Mesodermal cell (in vitro differentiated cells): Measurements from ENCODE around the gene RAD51AP2. TPM values are rescaled to one million over a fixed set of nuclear protein-coding genes. Genes with fewer than 3 reads are reported as not detected.
"Not testable (repeated sequence)": the region's sequence is repeated elsewhere in the genome, so short reads cannot be mapped to it uniquely, and the experiment has no call there.

Source experiments
- H3K27ac ChIP-seq: 2 replicates; pipeline ENCODE4 v1.7.0; 2013; ENCODE audit warnings: mild to moderate bottlenecking, low read depth, low read length, moderate library complexity; ENCODE audit not compliant: severe bottlenecking
- H3K36me3 ChIP-seq: 2 replicates; pipeline ENCODE4 v1.7.1; 2013; ENCODE audit warnings: mild to moderate bottlenecking, low read length, moderate library complexity; ENCODE audit not compliant: control insufficient read depth, insufficient read depth
- H3K4me1 ChIP-seq: one replicate; pipeline ENCODE4 v1.7.1; 2013; ENCODE audit warnings: mild to moderate bottlenecking, low read length; ENCODE audit not compliant: insufficient read depth, control insufficient read depth, poor library complexity, severe bottlenecking
- H3K4me3 ChIP-seq: 2 replicates; pipeline ENCODE4 v1.7.0; 2013; ENCODE audit warnings: low read length, control low read depth, mild to moderate bottlenecking; ENCODE audit not compliant: insufficient read depth, poor library complexity, severe bottlenecking; ENCODE audit errors: extremely low read depth
- H3K9me3 ChIP-seq: 2 replicates; pipeline ENCODE4 v1.7.1; 2013; ENCODE audit warnings: mild to moderate bottlenecking, low read length, moderate library complexity; ENCODE audit not compliant: control insufficient read depth
- WGBS, 2 experiments: methylation state at CpG; one replicate each; pipeline ENCODE4 v1.1.5; 2013; ENCODE audit warnings: missing lambda C conversion rate in 2 of 2; ENCODE audit not compliant: insufficient coverage in 2 of 2; 5-methylcytosine and 5-hydroxymethylcytosine counted together
- polyA plus RNA-seq, 2 experiments: library from polyadenylated mRNA; stranded (reverse); fragments of 50-300 nt; gene quantifications; one replicate each; pipeline ENCODE4 v1.2.3, GENCODE V29; 2013

Gene RAD51AP2
- polyA plus RNA-seq (2013, experiment 1 of 2), result 0.11 TPM
- polyA plus RNA-seq (2013, experiment 2 of 2), result 0.25 TPM

DNA sequence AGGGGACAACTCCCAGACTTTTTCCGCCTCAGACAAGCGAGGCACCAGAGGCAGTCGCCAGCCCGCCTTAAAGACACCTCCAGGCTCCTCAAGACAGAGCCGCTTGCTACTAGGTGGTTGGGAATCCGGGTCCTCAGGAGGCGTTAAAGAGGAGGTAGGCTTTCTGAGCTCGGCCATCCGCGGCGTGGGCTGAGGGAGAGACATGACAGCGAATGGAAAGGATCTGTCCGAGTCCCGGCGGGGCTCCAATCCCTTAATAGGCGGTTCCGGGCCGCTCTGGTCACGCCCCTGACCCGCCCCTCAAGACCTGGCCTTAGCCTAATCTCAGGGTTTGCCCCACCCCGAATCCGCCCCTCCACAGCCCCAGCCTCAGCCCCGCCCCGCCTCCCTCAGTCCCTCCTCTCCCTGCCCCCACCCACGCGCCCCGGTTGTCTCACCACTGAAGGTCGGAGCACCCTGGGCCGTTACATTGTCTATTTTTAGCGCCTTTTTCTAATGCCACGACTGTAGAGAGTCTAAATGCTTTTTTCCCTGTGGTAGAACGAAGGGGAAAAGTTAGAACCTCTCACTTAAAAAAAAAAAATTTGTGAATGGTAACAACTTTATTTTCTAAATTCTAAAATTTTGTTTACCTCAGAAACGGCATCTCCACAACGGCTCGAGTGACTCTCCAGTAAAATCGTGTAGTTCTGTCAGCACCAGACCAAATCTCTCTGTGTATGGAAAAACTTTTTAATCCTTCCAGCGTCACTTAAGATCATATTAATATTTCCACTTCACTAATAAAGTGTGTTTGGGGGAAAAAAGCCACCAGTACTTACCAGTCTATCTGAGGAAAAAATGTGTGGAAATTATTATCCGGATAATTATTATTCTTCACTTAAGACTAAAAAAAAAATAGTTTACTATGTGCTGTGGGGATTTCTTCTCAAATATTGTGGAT is at the start of gene RAD51AP2:
Gene RAD51AP2 (minus strand): TSS at position 229 of the 943 bp plus-strand sequence. CDS start 25 bp downstream, at position 204.
- H3K4me3 ChIP-seq, result peak within 1 kb of the TSS; percentile 45
- H3K36me3 ChIP-seq, result no peaks in the 10 kb centered on the region
- no peaks in the 10 kb centered on the region for H3K4me1 ChIP-seq
- no peaks in the 10 kb centered on the region for H3K9me3 ChIP-seq
- peak within 1 kb of the TSS; percentile 69 for H3K27ac ChIP-seq
- WGBS, 2 experiments, result 3 to 4% methylated on average over 15 to 17 of the region's 38 CpGs

DNA sequence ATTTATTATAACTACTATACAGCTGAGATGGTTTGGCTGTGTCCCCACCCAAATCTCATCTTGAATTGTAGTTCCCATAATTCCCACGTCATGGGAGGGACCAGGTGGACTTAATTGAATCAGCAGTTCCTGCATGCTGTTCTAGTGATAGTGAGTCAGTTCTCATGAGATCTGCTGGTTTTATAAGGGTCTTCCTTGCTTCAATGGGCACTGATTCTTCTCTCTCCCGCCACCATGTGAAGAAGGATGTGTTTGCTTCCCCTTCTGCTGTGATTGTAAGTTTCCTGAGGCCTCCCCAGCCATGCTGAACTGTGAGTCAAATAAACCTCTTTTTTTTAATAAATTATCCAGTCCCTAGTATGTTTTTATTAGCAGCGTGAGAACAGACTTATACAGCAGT is 47.5 kb upstream of the RAD51AP2 start:
- H3K4me3 ChIP-seq, H3K4me1 ChIP-seq, H3K27ac ChIP-seq, H3K9me3 ChIP-seq, H3K36me3 ChIP-seq: not testable (repeated sequence)
- WGBS, 2 experiments, result no CpG with 5 or more reads among the region's 3 CpGs

DNA sequence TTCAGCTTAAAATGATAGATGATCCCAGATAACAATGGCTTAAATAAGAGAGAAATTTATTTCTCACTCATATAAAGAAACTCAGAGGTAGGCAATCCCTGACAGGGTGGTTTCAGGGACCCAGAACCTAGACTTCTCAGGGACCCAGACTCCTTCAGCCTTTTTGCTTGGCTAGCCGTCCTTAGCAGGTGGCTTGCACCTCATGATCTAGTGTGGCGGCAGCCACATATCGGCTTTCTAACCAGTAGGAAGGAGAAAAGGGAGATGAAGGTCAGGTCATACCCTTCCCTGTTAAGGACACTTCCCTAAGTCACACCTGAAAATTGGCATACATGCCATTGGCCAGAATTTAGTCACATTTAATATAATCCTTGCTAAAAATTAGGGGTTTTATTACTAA is 40.6 kb upstream of the RAD51AP2 start:
- H3K9me3 ChIP-seq, result no peaks in the 10 kb centered on the region
- no peaks in the 10 kb centered on the region for H3K36me3 ChIP-seq
- H3K4me1 ChIP-seq, result no peaks in the 10 kb centered on the region
- no peak overlapping the region for H3K27ac ChIP-seq
- 60% methylated on average over 1 of the region's 3 CpGs; no CpG with 5 or more reads in 1 of the 2 experiments for WGBS, 2 experiments
- H3K4me3 ChIP-seq, result no peak overlapping the region

DNA sequence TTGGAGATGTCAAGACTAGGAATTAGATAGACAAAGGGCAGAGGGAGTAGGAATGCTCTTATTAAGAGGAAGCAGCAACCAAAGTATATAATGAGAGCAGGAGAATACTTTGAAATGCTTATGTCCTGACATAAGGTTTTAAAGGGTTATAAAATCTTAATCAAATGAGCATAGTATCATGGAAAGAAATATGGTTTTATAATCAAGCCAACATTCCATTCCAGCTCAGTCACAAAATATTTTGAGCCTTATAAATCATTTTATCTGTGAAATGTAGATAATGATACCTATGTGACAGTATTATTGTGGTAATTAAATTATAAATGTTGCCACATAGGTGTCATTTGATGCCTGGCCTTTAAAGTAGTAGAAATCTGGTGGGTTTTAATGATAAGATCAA is 39.8 kb upstream of the RAD51AP2 start:
- Histone ChIP-seq H3K36me3 (no peaks in the 10 kb centered on the region), H3K4me3 (no peak overlapping the region), H3K4me1 (no peaks in the 10 kb centered on the region), H3K9me3 (no peaks in the 10 kb centered on the region), H3K27ac (no peak overlapping the region)

DNA sequence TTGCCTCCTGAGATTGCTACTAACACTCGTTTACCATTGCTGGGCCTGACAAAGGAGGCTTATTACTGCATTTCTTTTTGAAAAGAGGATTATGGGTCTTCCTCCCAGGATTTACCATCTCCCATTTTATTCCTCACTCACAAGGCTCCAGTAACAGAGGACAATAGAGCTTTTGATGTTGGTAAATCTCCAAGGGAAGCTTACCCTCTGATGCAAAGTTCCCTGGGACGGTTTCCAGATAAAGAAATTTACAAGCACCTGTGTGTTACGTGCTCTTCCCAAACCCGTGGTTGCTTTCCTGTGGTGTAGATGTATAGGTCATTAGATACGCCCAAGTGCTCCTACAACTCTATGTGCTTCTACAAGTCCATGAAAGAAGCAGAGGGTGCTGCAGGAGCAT is 39.4 kb upstream of the RAD51AP2 start:
- H3K9me3 ChIP-seq, result no peaks in the 10 kb centered on the region
- WGBS, 2 experiments, result 54% methylated on average over 2 of the region's 5 CpGs; no CpG with 5 or more reads in 1 of the 2 experiments
- H3K27ac ChIP-seq, result no peak overlapping the region
- H3K4me1 ChIP-seq, result no peaks in the 10 kb centered on the region
- H3K4me3 ChIP-seq, result no peak overlapping the region
- H3K36me3 ChIP-seq, result no peaks in the 10 kb centered on the region

DNA sequence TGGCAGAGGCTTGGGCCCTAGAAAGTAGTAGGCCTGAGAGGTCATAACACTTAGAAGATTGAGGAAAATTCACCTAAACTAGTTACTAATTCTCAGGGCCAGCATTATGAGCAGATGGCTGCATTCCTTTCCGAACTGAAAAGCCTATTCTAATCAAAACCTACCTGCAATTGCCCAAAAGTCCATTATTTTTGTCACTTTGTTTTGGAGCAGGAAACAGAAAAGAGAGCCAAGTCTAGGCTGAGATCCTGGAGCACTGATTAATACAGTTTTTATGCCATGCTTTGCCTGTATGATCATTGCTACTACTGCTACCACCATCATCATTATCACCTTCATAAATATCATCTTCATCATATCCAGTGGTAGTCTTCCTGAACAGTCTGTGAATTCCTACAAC is 36.9 kb upstream of the RAD51AP2 start:
- Histone ChIP-seq H3K36me3 (no peaks in the 10 kb centered on the region), H3K4me1 (no peaks in the 10 kb centered on the region), H3K9me3 (no peaks in the 10 kb centered on the region), H3K27ac (no peak overlapping the region), H3K4me3 (no peak overlapping the region)
- 80 to 86% methylated on average over 1 of the region's 1 CpG for WGBS, 2 experiments

DNA sequence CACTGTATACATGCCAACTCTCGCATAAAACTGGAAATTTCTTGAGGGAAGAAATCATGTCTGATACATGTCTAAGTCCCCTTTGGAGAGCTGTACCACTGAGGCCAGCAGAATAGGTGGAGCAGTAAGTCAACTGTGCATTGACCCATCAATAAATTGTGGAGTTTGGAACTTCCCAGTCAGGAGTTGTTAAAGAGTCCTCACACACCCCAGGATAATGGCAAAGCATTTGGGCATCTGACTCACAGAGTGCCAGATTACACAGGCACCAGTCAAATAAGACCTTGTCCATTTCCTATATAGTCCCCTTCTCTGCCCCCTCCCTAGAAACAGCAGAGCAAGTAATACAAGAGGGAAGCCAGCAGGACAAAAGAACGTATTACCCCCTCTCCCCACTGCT is 32.7 kb upstream of the RAD51AP2 start:
- Histone ChIP-seq H3K4me3 (no peak overlapping the region), H3K36me3 (no peaks in the 10 kb centered on the region), H3K4me1 (no peaks in the 10 kb centered on the region), H3K27ac (no peak overlapping the region), H3K9me3 (no peaks in the 10 kb centered on the region)
- WGBS, 2 experiments, result 100% methylated on average over 1 of the region's 2 CpGs; no CpG with 5 or more reads in 1 of the 2 experiments

DNA sequence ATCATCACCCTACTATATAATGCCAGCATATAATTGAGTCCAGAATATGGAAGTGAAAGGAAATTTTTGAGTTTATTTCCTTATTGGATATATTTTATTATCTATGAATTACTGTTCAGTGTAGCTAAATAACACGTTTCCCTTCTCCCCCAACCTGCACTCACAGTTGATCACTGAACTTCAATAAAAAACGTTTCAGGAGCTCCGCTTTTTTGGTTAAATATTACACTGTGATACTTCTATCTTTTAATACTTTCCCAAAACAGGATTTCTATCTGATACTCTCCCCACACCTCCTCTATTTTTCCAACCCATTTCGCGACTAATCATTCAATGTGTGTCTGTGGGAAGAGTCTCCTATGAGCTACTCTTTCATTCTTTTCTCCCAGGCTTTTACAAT is 29.5 kb upstream of the RAD51AP2 start:
- Histone ChIP-seq H3K36me3 (no peaks in the 10 kb centered on the region), H3K9me3 (no peaks in the 10 kb centered on the region), H3K4me1 (peaks cover 9% of the 10 kb centered on the region), H3K4me3 (no peak overlapping the region), H3K27ac (no peak overlapping the region)
- 57% methylated on average over 2 of the region's 5 CpGs; no CpG with 5 or more reads in 1 of the 2 experiments for WGBS, 2 experiments

DNA sequence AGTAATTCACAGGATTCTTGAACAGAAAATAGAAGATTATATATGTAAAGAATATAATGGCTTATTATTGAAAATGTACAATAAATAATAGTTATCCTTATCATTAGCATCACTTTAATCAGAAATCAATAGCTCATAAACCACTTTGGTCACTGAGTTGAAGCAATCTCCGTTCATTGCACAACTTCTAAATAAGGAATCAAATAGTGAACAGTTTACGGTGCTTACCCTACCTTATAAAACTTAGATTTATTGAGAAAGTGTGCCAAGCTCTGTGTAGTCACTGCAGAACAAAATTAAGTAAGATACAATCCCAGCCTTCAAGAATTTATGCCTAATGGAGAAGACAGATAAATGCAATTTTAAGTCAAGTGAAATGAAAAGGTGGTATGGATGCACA is 29.0 kb upstream of the RAD51AP2 start:
- WGBS, 2 experiments, result 100% methylated on average over 1 of the region's 2 CpGs; no CpG with 5 or more reads in 1 of the 2 experiments
- H3K4me3 ChIP-seq, result no peak overlapping the region
- no peaks in the 10 kb centered on the region for H3K36me3 ChIP-seq
- no peak overlapping the region for H3K27ac ChIP-seq
- no peaks in the 10 kb centered on the region for H3K9me3 ChIP-seq
- peaks cover 9% of the 10 kb centered on the region for H3K4me1 ChIP-seq

DNA sequence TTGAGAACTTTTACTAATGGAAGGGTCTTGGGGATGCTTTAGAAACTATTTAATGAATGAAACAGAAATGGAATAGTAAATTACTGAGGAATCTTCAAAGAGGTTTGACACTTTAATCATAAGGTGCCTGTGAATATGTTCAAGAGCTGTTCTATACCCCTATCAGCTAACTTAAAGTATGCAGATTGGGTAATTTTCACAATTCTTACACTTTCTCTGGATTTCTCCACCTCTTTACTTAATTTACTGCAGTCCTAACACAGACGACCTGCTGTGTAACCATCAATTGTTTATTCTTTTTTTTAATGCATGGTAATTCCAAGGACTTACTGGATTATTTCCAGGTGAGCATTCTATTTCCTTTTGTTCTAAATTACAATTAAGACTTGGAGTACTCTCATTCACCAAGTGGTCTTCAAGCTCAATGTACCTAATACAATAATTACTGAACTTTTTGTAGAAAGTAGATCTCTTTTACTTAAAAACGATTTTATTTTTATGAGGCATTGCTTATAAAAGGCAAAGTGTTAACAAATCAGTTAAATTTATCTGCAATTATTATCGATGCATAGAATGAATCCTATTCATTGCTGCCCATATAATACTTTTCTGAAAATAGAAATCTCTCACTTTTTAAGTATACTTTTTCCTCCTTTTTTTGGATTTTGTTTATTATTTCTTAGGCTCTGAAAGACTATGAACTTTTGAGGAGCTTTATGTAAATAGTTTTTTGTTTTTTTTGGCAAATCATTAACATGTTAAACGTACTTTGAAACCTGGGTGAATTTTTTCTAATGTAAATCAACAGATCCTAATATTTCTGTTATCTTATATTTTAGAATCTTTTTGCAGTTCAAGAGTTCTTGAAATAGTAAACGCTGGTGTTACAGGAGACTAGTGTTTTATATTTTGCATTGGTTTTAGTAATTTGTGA is 27.7 kb upstream of the RAD51AP2 start:
- Histone ChIP-seq H3K9me3 (no peaks in the 10 kb centered on the region), H3K36me3 (no peaks in the 10 kb centered on the region), H3K27ac (no peak overlapping the region), H3K4me3 (no peak overlapping the region), H3K4me1 (peaks cover 19% of the 10 kb centered on the region)
- WGBS, 2 experiments, result no CpG with 5 or more reads among the region's 5 CpGs
